Upper lobe of right lung (tissue), 1 donor: Measurements from ENCODE around the gene TMEM132E. TPM values are rescaled to one million over a fixed set of nuclear protein-coding genes. Genes with fewer than 3 reads are reported as not detected.

Experiments used
- ATAC-seq: fragments of 200-7000 bp; cut with Tn5 transposase; one replicate; pipeline ENCODE4 v1.9.1; 2020; ENCODE audit warnings: mild to moderate bottlenecking, moderate library complexity
- DNase-seq: peaks from one replicate; pipeline ENCODE4 v3.0.0-alpha.2; 2020
- H3K27ac ChIP-seq: fragments of 200-600 bp; one replicate; pipeline ENCODE4 v1.8.0; 2022
- H3K27me3 ChIP-seq: fragments of 200-600 bp; one replicate; pipeline ENCODE4 v1.8.0; 2022; ENCODE audit warnings: mild to moderate bottlenecking
- H3K36me3 ChIP-seq: fragments of 200-600 bp; one replicate; pipeline ENCODE4 v1.8.0; 2022
- H3K4me1 ChIP-seq: fragments of 200-600 bp; one replicate; pipeline ENCODE4 v1.8.0; 2022
- H3K4me3 ChIP-seq: fragments of 200-600 bp; one replicate; pipeline ENCODE4 v1.8.0; 2022; ENCODE audit warnings: mild to moderate bottlenecking
- H3K9me3 ChIP-seq: fragments of 200-600 bp; one replicate; pipeline ENCODE4 v1.8.0; 2022
- CTCF ChIP-seq: fragments of 200-600 bp; IDR thresholded peaks from one replicate; pipeline ENCODE4 v1.8.0; 2022; ENCODE audit warnings: antibody characterized with exemption
- intact Hi-C: fragments of 100-400 bp; cut with DNase I; formaldehyde crosslinking; loops from one replicate; pipeline ENCODE4 v1.11.0; 2022
- total RNA-seq: library from RNA; stranded (reverse); fragmentation: NEBNext Ultra II Directional; extraction: Animal tissue kit (Norgen Biotek cat#: 25700); gene quantifications from one replicate; pipeline ENCODE4 v1.2.1, GENCODE V29; 2021
- donor health status: DM: no; HTN: yes; CAD: no; lungs with severe emphysema.

TMEM132E gene
- total RNA-seq, 1 donor from 2014 or later, result 0.23 TPM

- Histone ChIP-seq H3K4me3 (no peak overlapping the region), H3K27ac (no peak overlapping the region), H3K27me3 (peaks cover 37% of the 10 kb centered on the region), H3K36me3 (no peaks in the 10 kb centered on the region), H3K9me3 (no peaks in the 10 kb centered on the region), H3K4me1 (no peaks in the 10 kb centered on the region)
- no peak for DNase-seq
- no peak for TF ChIP-seq CTCF
- ATAC-seq, result no peak
- intact Hi-C loops, result no loop called here
These were observed 29.8 kb downstream of the TMEM132E start for GRCh38 chr17:34609210-34609609.

- no peaks in the 10 kb centered on the region for H3K4me1 ChIP-seq
- no peak for TF ChIP-seq CTCF
- intact Hi-C loops, result no loop called here
- no peak for ATAC-seq
- H3K27me3 ChIP-seq, result peaks cover 37% of the 10 kb centered on the region
- no peaks in the 10 kb centered on the region for H3K9me3 ChIP-seq
- H3K4me3 ChIP-seq, result no peak overlapping the region
- DNase-seq, result no peak
- H3K27ac ChIP-seq, result no peak overlapping the region
- H3K36me3 ChIP-seq, result no peaks in the 10 kb centered on the region
These were observed 30.7 kb downstream of the TMEM132E start for GRCh38 chr17:34610039-34610438.

GRCh38 chr17:34610506-34610905, 31.1 kb downstream of the TMEM132E start:
- no peak for ATAC-seq

GRCh38 chr17:34613064-34614019, 34.0 kb downstream of the TMEM132E start:
- no peak for DNase-seq
- no peak for ATAC-seq
- H3K27ac ChIP-seq, result no peak overlapping the region
- H3K36me3 ChIP-seq, result no peaks in the 10 kb centered on the region
- no peaks in the 10 kb centered on the region for H3K4me1 ChIP-seq
- H3K27me3 ChIP-seq, result peaks cover 46% of the 10 kb centered on the region
- no peaks in the 10 kb centered on the region for H3K9me3 ChIP-seq
- H3K4me3 ChIP-seq, result no peak overlapping the region
- TF ChIP-seq CTCF, result no peak
- intact Hi-C loops, result no loop called here

More at GRCh38 chr17:34610506-34610905, 31.1 kb downstream of the TMEM132E start:
- DNase-seq, result no peak
- peaks cover 37% of the 10 kb centered on the region for H3K27me3 ChIP-seq
- no peaks in the 10 kb centered on the region for H3K9me3 ChIP-seq
- H3K27ac ChIP-seq, result no peak overlapping the region
- TF ChIP-seq CTCF, result no peak
- no peaks in the 10 kb centered on the region for H3K4me1 ChIP-seq
- H3K36me3 ChIP-seq, result no peaks in the 10 kb centered on the region
- intact Hi-C loops, result no loop called here
- H3K4me3 ChIP-seq, result no peak overlapping the region

GRCh38 chr17:34614698-34615097, 35.3 kb downstream of the TMEM132E start:
- Histone ChIP-seq H3K36me3 (no peaks in the 10 kb centered on the region), H3K9me3 (no peaks in the 10 kb centered on the region), H3K27me3 (peaks cover 44% of the 10 kb centered on the region), H3K4me3 (no peak overlapping the region), H3K27ac (no peak overlapping the region), H3K4me1 (no peaks in the 10 kb centered on the region)
- TF ChIP-seq CTCF, result no peak
- DNase-seq (no peak), ATAC-seq (no peak)
- intact Hi-C loops, result no loop called here
